Ascending aorta (tissue), 2 donors: ENCODE results near the gene DMPK. TPM values are rescaled to one million over a fixed set of nuclear protein-coding genes. Genes with fewer than 3 reads are reported as not detected.

ENCODE experiments used
- DNase-seq, 2 donors: peaks; one replicate each; pipeline ENCODE4 v3.0.0-alpha.2; 2019; ENCODE audit warnings: low spot score in 2 of 2
- H3K27ac ChIP-seq, 2 donors: fragments of 200-600 bp; sonication (generic); one replicate each; pipeline ENCODE4 v1.5.1; 2016 to 2017; ENCODE audit warnings: mild to moderate bottlenecking in 1 of 2
- H3K27me3 ChIP-seq: fragments of 200-600 bp; sonication (generic); one replicate; pipeline ENCODE4 v1.5.1; 2017
- H3K36me3 ChIP-seq, 2 donors: fragments of 200-600 bp; sonication (generic); one replicate each; pipeline ENCODE4 v1.5.1; 2016
- H3K4me1 ChIP-seq, 2 donors: fragments of 200-600 bp; sonication (generic); one replicate each; pipeline ENCODE4 v1.5.1; 2016 to 2017; ENCODE audit warnings: mild to moderate bottlenecking in 1 of 2
- H3K4me3 ChIP-seq, 2 donors: fragments of 200-600 bp; sonication (generic); one replicate each; pipeline ENCODE4 v1.5.1; 2016 to 2017; ENCODE audit warnings: mild to moderate bottlenecking in 1 of 2
- H3K9me3 ChIP-seq, 2 donors: fragments of 200-600 bp; sonication (generic); one replicate each; pipeline ENCODE4 v1.5.1; 2016
- intact Hi-C: fragments of 100-400 bp; cut with DNase I; formaldehyde crosslinking; loops from one replicate; pipeline ENCODE4 v1.15.1; 2023
- total RNA-seq: library from RNA; depleted of rRNA; stranded (reverse); fragments of >200 nt; gene quantifications from one replicate; pipeline ENCODE4 v1.1.0, GENCODE V29; 2016
- TF ChIP-seq, protein P1 (sequence below), 3 experiments: fragments of 200-600 bp in 2 of 3; fragments of 450-650 bp in 1 of 3; sonication (generic) in 2 of 3; IDR thresholded peaks; one replicate each; pipeline ENCODE4 v1.5.1; 2016 to 2019; ENCODE audit warnings: antibody characterized with exemption in 3 of 3, mild to moderate bottlenecking in 1 of 3, moderate library complexity in 1 of 3

Gene DMPK, protein sequence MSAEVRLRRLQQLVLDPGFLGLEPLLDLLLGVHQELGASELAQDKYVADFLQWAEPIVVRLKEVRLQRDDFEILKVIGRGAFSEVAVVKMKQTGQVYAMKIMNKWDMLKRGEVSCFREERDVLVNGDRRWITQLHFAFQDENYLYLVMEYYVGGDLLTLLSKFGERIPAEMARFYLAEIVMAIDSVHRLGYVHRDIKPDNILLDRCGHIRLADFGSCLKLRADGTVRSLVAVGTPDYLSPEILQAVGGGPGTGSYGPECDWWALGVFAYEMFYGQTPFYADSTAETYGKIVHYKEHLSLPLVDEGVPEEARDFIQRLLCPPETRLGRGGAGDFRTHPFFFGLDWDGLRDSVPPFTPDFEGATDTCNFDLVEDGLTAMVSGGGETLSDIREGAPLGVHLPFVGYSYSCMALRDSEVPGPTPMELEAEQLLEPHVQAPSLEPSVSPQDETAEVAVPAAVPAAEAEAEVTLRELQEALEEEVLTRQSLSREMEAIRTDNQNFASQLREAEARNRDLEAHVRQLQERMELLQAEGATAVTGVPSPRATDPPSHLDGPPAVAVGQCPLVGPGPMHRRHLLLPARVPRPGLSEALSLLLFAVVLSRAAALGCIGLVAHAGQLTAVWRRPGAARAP
- total RNA-seq, result 76.8 TPM

DNA sequence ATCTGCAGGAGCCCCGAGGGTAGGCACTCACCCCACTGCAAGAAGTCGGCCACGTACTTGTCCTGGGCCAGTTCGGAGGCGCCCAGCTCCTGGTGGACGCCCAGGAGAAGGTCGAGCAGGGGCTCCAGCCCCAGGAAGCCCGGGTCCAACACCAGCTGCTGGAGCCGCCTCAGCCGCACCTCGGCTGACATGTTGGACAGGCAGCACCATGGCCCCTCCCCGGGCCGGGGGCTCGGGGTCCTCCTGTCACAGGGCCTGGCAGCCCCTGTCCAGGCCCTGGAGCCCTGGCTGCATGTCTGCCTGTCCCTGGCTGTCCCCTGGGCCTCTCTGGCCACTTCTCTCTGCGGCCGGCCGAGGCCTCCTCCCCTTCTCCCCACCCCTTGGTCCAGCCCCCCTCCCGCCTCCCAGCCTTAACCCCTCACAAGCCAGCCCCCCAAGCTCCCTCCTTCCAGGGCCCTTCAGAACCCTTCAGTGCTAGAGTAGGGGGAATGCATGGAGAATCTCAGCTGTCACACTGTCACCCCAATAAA lies at the start of gene DMPK:
DMPK (minus strand) TSS at position 329 of the 530 bp plus-strand sequence; CDS start at position 191, 138 bp downstream.
- H3K4me3 ChIP-seq, result peak within 1 kb of the TSS; percentile 71 to 94
- peak within 1 kb of the TSS; percentile 93 to 94 for H3K27ac ChIP-seq
- intact Hi-C loops, result loop anchor here (2.0 kb wide), 1 partner anchor 17 kb away; no protein-coding TSS in a partner anchor
- DNase-seq, result no peak
- TF ChIP-seq, protein P1, sequence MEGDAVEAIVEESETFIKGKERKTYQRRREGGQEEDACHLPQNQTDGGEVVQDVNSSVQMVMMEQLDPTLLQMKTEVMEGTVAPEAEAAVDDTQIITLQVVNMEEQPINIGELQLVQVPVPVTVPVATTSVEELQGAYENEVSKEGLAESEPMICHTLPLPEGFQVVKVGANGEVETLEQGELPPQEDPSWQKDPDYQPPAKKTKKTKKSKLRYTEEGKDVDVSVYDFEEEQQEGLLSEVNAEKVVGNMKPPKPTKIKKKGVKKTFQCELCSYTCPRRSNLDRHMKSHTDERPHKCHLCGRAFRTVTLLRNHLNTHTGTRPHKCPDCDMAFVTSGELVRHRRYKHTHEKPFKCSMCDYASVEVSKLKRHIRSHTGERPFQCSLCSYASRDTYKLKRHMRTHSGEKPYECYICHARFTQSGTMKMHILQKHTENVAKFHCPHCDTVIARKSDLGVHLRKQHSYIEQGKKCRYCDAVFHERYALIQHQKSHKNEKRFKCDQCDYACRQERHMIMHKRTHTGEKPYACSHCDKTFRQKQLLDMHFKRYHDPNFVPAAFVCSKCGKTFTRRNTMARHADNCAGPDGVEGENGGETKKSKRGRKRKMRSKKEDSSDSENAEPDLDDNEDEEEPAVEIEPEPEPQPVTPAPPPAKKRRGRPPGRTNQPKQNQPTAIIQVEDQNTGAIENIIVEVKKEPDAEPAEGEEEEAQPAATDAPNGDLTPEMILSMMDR (IDR thresholded peaks at IDR 0.05), result no peak
- no peaks in the 10 kb centered on the region for H3K9me3 ChIP-seq
- H3K4me1 ChIP-seq, result peaks cover 11 to 45% of the 10 kb centered on the region in 2 donors
- peaks cover 37 to 44% of the 10 kb centered on the region in 2 donors for H3K36me3 ChIP-seq
- H3K27me3 ChIP-seq, result no peaks in the 10 kb centered on the region

DNA sequence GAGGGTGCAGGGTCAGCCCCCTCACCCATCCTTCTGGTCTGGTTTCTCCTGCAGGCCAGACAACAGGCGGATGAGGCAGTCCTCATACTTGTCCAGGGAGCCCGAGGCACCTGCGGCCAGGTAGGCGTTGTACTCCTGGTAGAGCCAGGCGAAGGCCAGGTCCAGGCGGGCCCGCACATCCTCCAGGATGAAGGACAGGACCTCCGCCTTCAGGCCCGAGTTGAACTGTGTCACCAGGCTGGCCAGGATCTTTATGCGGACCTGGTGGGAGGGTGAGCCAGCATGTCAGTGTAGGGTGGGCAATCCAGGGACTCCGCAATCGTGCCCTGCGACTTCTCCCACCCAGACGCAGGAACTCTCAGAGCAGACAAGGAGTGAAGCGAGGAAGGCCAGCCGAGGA lies 46.7 kb upstream of the DMPK start:
- DNase-seq, result no peak
- peaks cover 87 to 100% of the 10 kb centered on the region in 2 donors for H3K36me3 ChIP-seq
- H3K4me3 ChIP-seq, result no peak overlapping the region
- H3K27ac ChIP-seq, result no peak overlapping the region
- intact Hi-C loops, result no loop called here
- H3K4me1 ChIP-seq, result no peaks in the 10 kb centered on the region
- H3K9me3 ChIP-seq, result no peaks in the 10 kb centered on the region
- H3K27me3 ChIP-seq, result no peaks in the 10 kb centered on the region
- TF ChIP-seq, protein P1 (IDR thresholded peaks at IDR 0.05), result no peak

DNA sequence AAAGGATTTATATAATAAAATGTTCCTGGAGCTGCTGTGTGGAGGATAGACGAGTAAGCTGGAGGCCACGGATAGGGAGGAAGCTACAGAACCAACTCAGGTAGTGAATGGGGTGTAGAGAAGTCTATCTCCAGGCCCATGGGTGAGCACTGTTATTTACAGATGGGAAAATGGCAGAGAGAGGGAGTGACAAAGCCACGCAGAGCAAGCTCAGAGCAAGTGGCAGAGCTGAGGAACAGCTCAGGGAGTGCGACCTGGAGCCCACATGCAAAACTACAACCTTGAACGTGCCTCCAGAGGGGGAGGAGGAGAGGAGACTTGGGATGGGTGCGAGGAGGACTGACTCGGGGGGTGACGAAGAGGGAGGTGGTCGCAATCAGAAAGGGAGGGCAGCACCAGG lies 46.2 kb upstream of the DMPK start:
- Histone ChIP-seq H3K9me3 (no peaks in the 10 kb centered on the region), H3K27me3 (no peaks in the 10 kb centered on the region), H3K4me3 (no peak overlapping the region), H3K4me1 (no peaks in the 10 kb centered on the region), H3K27ac (no peak overlapping the region), H3K36me3 (peaks cover 86 to 100% of the 10 kb centered on the region in 2 donors)
- intact Hi-C loops, result no loop called here
- DNase-seq, result no peak
- TF ChIP-seq, protein P1 (IDR thresholded peaks at IDR 0.05), result no peak

DNA sequence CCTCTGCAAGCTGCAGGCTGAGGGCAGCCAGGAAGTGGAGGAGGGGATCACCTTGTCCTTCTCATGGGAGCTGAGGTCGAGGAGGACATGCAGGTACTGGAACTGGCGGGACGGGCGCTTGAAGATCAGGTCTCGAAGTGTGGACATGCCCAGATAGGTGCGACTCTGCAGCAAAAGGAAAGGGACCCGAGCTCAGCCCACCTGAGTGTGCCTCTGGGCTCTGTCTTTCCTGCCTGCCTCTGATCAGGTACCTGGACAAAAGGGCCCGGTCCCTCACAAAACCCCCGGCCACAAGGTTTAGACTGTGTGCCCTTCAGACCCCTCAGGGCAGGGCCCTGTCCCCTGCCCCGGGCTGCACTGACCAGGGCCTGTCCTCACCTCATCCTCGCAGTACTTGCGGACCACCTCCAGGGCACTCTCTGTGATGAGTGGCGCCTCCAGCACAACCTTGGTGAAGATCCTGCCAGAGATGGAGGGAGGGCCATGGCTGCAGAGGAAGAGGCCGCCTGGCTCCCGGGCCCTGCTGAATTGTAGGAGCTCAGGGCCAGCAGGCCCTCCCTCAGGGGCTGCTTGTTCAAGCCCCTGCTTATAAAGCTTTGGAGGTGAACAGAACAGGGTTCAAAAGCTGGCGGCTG lies 45.3 kb upstream of the DMPK start:
- Histone ChIP-seq H3K36me3 (peaks cover 88 to 100% of the 10 kb centered on the region in 2 donors), H3K27me3 (no peaks in the 10 kb centered on the region), H3K27ac (no peak overlapping the region), H3K4me1 (no peaks in the 10 kb centered on the region), H3K4me3 (no peak overlapping the region), H3K9me3 (no peaks in the 10 kb centered on the region)
- DNase-seq, result no peak
- intact Hi-C loops, result no loop called here
- TF ChIP-seq, protein P1 (IDR thresholded peaks at IDR 0.05), result no peak

DNA sequence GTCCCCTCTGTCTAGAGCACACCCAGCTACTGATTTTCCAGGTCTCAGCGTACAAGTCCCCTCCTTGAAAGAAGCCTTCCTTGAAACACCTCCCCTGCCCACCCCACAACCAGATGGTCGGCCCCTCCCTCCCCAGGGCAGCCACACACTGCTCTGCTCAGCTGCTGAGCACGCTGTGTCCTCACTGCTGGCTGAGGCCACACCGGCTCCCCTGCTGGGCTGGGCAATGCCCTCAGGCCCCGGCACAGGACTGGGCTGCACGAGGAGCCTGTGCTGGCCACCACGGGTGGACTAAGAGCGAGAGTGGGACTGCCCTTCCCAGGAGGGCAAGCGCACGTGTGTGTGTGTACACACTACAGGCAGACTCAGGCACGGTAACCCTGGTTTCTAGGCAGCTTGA lies 44.6 kb upstream of the DMPK start:
- Histone ChIP-seq H3K27ac (no peak overlapping the region), H3K4me3 (no peak overlapping the region), H3K9me3 (no peaks in the 10 kb centered on the region), H3K27me3 (no peaks in the 10 kb centered on the region), H3K36me3 (peaks cover 89 to 97% of the 10 kb centered on the region in 2 donors), H3K4me1 (no peaks in the 10 kb centered on the region)
- intact Hi-C loops, result no loop called here
- TF ChIP-seq, protein P1 (IDR thresholded peaks at IDR 0.05), result no peak
- no peak for DNase-seq
